K562 (cell line): ENCODE results near the gene STARD13.

Experiments
- CHD4 ChIP-seq: fragments of 200-600 bp; sonication (generic); IDR thresholded peaks from 3 replicates; pipeline ENCODE4 v1.6.1; 2012; ENCODE audit warnings: low read depth, mild to moderate bottlenecking, mixed read lengths, low read length, inconsistent platforms; ENCODE audit not compliant: insufficient read depth, insufficient replicate concordance, poor library complexity, severe bottlenecking
- CREB1 ChIP-seq, 2 experiments: sonication (generic) in 1 of 2; formaldehyde crosslinking in 1 of 2; IDR thresholded peaks; 2 replicates each; pipeline versions ENCODE4 v1.6.1 to v1.8.0; 2012 to 2022; ENCODE audit warnings: inconsistent platforms in 1 of 2, mild to moderate bottlenecking in 1 of 2, missing genetic modification reagents in 1 of 2, moderate library complexity in 1 of 2
- HNRNPL ChIP-seq: fragments of 200-400 bp; formaldehyde crosslinking; IDR thresholded peaks from 2 replicates; pipeline ENCODE4 v1.6.1; 2017; ENCODE audit warnings: low read depth, mild to moderate bottlenecking, low read length
- KLF1 ChIP-seq: fragments of 450-650 bp; IDR thresholded peaks from 2 replicates; pipeline ENCODE4 v1.6.1; 2016; ENCODE audit warnings: missing genetic modification characterization, missing compliant biosample characterization
- NCOA1 ChIP-seq: fragments of 450-650 bp; IDR thresholded peaks from 2 replicates; pipeline ENCODE4 v1.6.1; 2016; ENCODE audit warnings: low read depth
- POLR2A ChIP-seq: fragments of 450-650 bp; conservative IDR thresholded peaks from 2 replicates; pipeline ENCODE4 v1.6.1; 2016
- SIN3A ChIP-seq, 2 experiments: fragments of 150-350 bp in 1 of 2; IDR thresholded peaks; 2 replicates each; pipeline ENCODE4 v1.6.1; 2011 to 2016; ENCODE audit warnings: borderline replicate concordance in 2 of 2, low read depth in 2 of 2, low read length in 2 of 2, mild to moderate bottlenecking in 2 of 2, moderate library complexity in 2 of 2; ENCODE audit not compliant: control insufficient read depth in 1 of 2
- SMARCB1 ChIP-seq: IDR thresholded peaks from 2 replicates; pipeline ENCODE4 v1.6.1; 2011; ENCODE audit warnings: improper control_type of control experiment, low read depth; ENCODE audit not compliant: insufficient read length
- SP1 ChIP-seq: sonication (generic); formaldehyde crosslinking; IDR thresholded peaks from 2 replicates; pipeline ENCODE4 v1.8.1; 2022; ENCODE audit warnings: mild to moderate bottlenecking, missing genetic modification reagents
- TCF7L2 ChIP-seq: fragments of 150-350 bp; IDR thresholded peaks from 2 replicates; pipeline ENCODE4 v1.6.1; 2016; ENCODE audit warnings: low read depth, mild to moderate bottlenecking, low read length, moderate library complexity
- TEAD4 ChIP-seq, 2 experiments: sonication (generic) in 1 of 2; formaldehyde crosslinking in 1 of 2; IDR thresholded peaks; 2 replicates each; pipeline versions ENCODE4 v1.6.1 to v1.8.0; 2012 to 2022; ENCODE audit warnings: borderline replicate concordance in 1 of 2, inconsistent platforms in 1 of 2, low read length in 1 of 2, mild to moderate bottlenecking in 1 of 2, missing genetic modification reagents in 1 of 2
- ZBED1 ChIP-seq: IDR thresholded peaks from 2 replicates; pipeline ENCODE4 v1.6.1; 2014
- TF ChIP-seq, protein P1 (sequence below), 3 experiments: IDR thresholded peaks in 2 of 3; conservative IDR thresholded peaks in 1 of 3; 2 replicates each; pipeline ENCODE4 v1.5.1; 2011 to 2012; ENCODE audit warnings: low read length in 3 of 3, mild to moderate bottlenecking in 3 of 3, control low read depth in 2 of 3, improper control_type of control experiment in 1 of 3, inconsistent platforms in 1 of 3, low read depth in 1 of 3, mixed read lengths in 1 of 3, moderate library complexity in 1 of 3; ENCODE audit not compliant: insufficient read depth in 2 of 3

- TF ChIP-seq, protein P1, sequence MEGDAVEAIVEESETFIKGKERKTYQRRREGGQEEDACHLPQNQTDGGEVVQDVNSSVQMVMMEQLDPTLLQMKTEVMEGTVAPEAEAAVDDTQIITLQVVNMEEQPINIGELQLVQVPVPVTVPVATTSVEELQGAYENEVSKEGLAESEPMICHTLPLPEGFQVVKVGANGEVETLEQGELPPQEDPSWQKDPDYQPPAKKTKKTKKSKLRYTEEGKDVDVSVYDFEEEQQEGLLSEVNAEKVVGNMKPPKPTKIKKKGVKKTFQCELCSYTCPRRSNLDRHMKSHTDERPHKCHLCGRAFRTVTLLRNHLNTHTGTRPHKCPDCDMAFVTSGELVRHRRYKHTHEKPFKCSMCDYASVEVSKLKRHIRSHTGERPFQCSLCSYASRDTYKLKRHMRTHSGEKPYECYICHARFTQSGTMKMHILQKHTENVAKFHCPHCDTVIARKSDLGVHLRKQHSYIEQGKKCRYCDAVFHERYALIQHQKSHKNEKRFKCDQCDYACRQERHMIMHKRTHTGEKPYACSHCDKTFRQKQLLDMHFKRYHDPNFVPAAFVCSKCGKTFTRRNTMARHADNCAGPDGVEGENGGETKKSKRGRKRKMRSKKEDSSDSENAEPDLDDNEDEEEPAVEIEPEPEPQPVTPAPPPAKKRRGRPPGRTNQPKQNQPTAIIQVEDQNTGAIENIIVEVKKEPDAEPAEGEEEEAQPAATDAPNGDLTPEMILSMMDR (IDR thresholded peaks at IDR 0.05 in 2 of 3, conservative IDR thresholded peaks at IDR 0.05 in 1 of 3; ENCODE audit: insufficient read depth in 2 of 3, low read depth in 1 of 3, low read length in 3 of 3), result no peak
- TF ChIP-seq SMARCB1, result no peak
- no peak for TF ChIP-seq SIN3A (IDR thresholded peaks at IDR 0.05; ENCODE audit: borderline replicate concordance in 2 of 2, control insufficient read depth in 1 of 2, low read depth in 2 of 2, low read length in 2 of 2)
- no peak for TF ChIP-seq TEAD4 (IDR thresholded peaks at IDR 0.05; ENCODE audit: low read length)
- no peak for TF ChIP-seq TEAD4 (CRISPR knock-in tag; IDR thresholded peaks at IDR 0.05; ENCODE audit: borderline replicate concordance)
- TF ChIP-seq NCOA1, result no peak
- no peak for TF ChIP-seq POLR2A
- TF ChIP-seq CREB1 (IDR thresholded peaks at IDR 0.05), result no peak
- no peak for TF ChIP-seq CREB1 (CRISPR knock-in tag; IDR thresholded peaks at IDR 0.05)
- TF ChIP-seq TCF7L2, result no peak
- no peak for TF ChIP-seq SP1 (CRISPR knock-in tag)
- TF ChIP-seq CHD4, result no peak
- TF ChIP-seq HNRNPL, result no peak
- TF ChIP-seq KLF1 (tag), result no peak
- TF ChIP-seq ZBED1, result no peak
Measured at GRCh38 chr13:33312150-33312860, 26.8 kb upstream of the STARD13 start.
